ENCODE results near the gene MFGE8. TPM values are rescaled to one million over a fixed set of nuclear protein-coding genes. Genes with fewer than 3 reads are reported as not detected.
A peak's percentile ranks its signal among the peaks of the same experiment; 100 is the strongest.

The MFGE8 gene
- polyA plus RNA-seq, 2 of the 4 experiments (the other 2 are of a cell fraction), result 206 to 403 TPM

- H3K4me3 ChIP-seq, result no peak overlapping the region
- H3K27ac ChIP-seq, result no peak overlapping the region
- no peak for TF ChIP-seq PBX3 (IDR thresholded peaks at IDR 0.05)
- no peak for TF ChIP-seq RNF2 (IDR thresholded peaks at IDR 0.05; ENCODE audit: borderline replicate concordance, low read depth)
- TF ChIP-seq ZC3H11A (IDR thresholded peaks at IDR 0.05), result no peak
- CTCF ChIA-PET, result interaction anchor here (5.3 to 19.8 kb wide), 3 partner anchors 10 to 287 kb away, joined by 23 to 212 read pairs (median 132); no protein-coding TSS in a partner anchor
- WGBS (ENCODE audit: missing lambda C conversion rate), result 77% methylated on average over 5 of the region's 5 CpGs
- FAIRE-seq (no peak), DNase-seq (ENCODE audit: low read depth in 1 of 2, low spot score in 1 of 2) (no peak), ATAC-seq (no peak)
- POLR2A ChIA-PET, result no interaction called here
- no peak overlapping the region for H3K4me2 ChIP-seq
- no peaks in the 10 kb centered on the region for H3K4me1 ChIP-seq
- no peaks in the 10 kb centered on the region for H3K9me3 ChIP-seq
Measured at GRCh38 chr15:88888719-88889118, 24.5 kb downstream of the MFGE8 start.

GRCh38 chr15:88887068-88887580 lies 26.1 kb downstream of the MFGE8 start:
- Histone ChIP-seq H3K27ac (no peak overlapping the region), H3K4me1 (no peaks in the 10 kb centered on the region), H3K9me3 (no peaks in the 10 kb centered on the region), H3K4me2 (no peak overlapping the region), H3K4me3 (no peak overlapping the region)
- CTCF ChIA-PET, result interaction anchor here (0.9 to 19.8 kb wide), 8 partner anchors 8 to 320 kb away, joined by 3 to 212 read pairs (median 4); no protein-coding TSS in a partner anchor
- 88% methylated on average over 18 of the region's 18 CpGs for WGBS (ENCODE audit: missing lambda C conversion rate)
- no peak for TF ChIP-seq POLR2AphosphoS2 (conservative IDR thresholded peaks at IDR 0.05; ENCODE audit: low read length)
- TF ChIP-seq HOXB5 (CRISPR knock-in tag; IDR thresholded peaks at IDR 0.05), result no peak
- TF ChIP-seq, protein P1, sequence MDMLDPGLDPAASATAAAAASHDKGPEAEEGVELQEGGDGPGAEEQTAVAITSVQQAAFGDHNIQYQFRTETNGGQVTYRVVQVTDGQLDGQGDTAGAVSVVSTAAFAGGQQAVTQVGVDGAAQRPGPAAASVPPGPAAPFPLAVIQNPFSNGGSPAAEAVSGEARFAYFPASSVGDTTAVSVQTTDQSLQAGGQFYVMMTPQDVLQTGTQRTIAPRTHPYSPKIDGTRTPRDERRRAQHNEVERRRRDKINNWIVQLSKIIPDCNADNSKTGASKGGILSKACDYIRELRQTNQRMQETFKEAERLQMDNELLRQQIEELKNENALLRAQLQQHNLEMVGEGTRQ (IDR thresholded peaks at IDR 0.05), result no peak
- no peak for TF ChIP-seq EP300 (IDR thresholded peaks at IDR 0.05)
- TF ChIP-seq ESRRA (IDR thresholded peaks at IDR 0.05; ENCODE audit: borderline replicate concordance, low read length), result no peak
- TF ChIP-seq MAX (IDR thresholded peaks at IDR 0.05), result no peak
- no peak for TF ChIP-seq E2F6 (IDR thresholded peaks at IDR 0.05; ENCODE audit: borderline replicate concordance, low read depth)
- TF ChIP-seq CHD4 (IDR thresholded peaks at IDR 0.05; ENCODE audit: borderline replicate concordance), result no peak
- FAIRE-seq (no peak), DNase-seq (ENCODE audit: low read depth in 1 of 2, low spot score in 1 of 2) (no peak), ATAC-seq (no peak)
- POLR2A ChIA-PET, result no interaction called here

DNA sequence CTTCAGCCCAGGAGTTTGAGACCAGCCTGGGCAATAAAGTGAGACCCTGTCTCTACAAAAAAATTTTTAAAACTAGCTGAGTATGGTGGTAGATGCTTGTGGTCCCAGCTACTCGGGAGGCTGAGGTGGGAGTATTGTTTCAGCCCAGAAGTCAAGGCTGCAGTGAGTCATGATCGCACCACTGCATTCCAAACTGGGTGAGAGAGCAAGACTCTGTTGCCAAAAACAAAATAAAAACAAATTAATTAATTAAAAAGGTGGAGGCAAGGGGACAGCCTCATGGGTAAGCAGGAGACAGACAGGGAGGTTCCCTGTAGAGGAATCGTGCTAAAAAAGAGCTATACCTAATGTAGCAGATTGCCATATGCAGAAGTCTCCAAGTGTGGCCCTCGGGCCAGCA lies 30.4 kb downstream of the MFGE8 start:
- H3K4me3 ChIP-seq, result no peak overlapping the region
- no peak for TF ChIP-seq HMGXB4 (CRISPR knock-in tag; IDR thresholded peaks at IDR 0.05; ENCODE audit: borderline replicate concordance)
- TF ChIP-seq MYC (IDR thresholded peaks at IDR 0.05; ENCODE audit: borderline replicate concordance, low read length), result no peak
- no peak for TF ChIP-seq ZSCAN20 (CRISPR knock-in tag; IDR thresholded peaks at IDR 0.05)
- TF ChIP-seq NPAS2 (CRISPR knock-in tag; IDR thresholded peaks at IDR 0.05; ENCODE audit: borderline replicate concordance), result no peak
- TF ChIP-seq, protein P2, sequence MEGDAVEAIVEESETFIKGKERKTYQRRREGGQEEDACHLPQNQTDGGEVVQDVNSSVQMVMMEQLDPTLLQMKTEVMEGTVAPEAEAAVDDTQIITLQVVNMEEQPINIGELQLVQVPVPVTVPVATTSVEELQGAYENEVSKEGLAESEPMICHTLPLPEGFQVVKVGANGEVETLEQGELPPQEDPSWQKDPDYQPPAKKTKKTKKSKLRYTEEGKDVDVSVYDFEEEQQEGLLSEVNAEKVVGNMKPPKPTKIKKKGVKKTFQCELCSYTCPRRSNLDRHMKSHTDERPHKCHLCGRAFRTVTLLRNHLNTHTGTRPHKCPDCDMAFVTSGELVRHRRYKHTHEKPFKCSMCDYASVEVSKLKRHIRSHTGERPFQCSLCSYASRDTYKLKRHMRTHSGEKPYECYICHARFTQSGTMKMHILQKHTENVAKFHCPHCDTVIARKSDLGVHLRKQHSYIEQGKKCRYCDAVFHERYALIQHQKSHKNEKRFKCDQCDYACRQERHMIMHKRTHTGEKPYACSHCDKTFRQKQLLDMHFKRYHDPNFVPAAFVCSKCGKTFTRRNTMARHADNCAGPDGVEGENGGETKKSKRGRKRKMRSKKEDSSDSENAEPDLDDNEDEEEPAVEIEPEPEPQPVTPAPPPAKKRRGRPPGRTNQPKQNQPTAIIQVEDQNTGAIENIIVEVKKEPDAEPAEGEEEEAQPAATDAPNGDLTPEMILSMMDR (IDR thresholded peaks at IDR 0.05), result no peak
- no peak for TF ChIP-seq MAX (IDR thresholded peaks at IDR 0.05)
- TF ChIP-seq, protein P1 (IDR thresholded peaks at IDR 0.05), result no peak
- TF ChIP-seq FOSL2 (IDR thresholded peaks at IDR 0.05), result no peak
- TF ChIP-seq FOSL2 (CRISPR knock-in tag; IDR thresholded peaks at IDR 0.05), result peak; percentile 35; the same call in 1 of the 2 replicates
- 0 out of 4 replicates have a peak, but pooled peaks of 1 of the 2 experiments have one; percentile 7 for TF ChIP-seq CEBPB (IDR thresholded peaks at IDR 0.05)
- TF ChIP-seq CHD4 (IDR thresholded peaks at IDR 0.05; ENCODE audit: borderline replicate concordance), result no peak
- TF ChIP-seq PHF8 (IDR thresholded peaks at IDR 0.05; ENCODE audit: borderline replicate concordance, low read depth), result no peak
- no peak for TF ChIP-seq EP300 (IDR thresholded peaks at IDR 0.05)
- no peak for DNase-seq (ENCODE audit: low read depth in 1 of 2, low spot score in 1 of 2)
- H3K27ac ChIP-seq, result no peak overlapping the region
- CTCF ChIA-PET, result interaction anchor here (0.7 to 10.7 kb wide), 8 partner anchors 13 to 325 kb away, joined by 3 to 212 read pairs (median 3); partner anchors contain the start of gene HAPLN3
- FAIRE-seq, result no peak
- POLR2A ChIA-PET, result no interaction called here
- 46% methylated on average over 4 of the region's 4 CpGs for WGBS (ENCODE audit: missing lambda C conversion rate)
- no peak for ATAC-seq
- no peaks in the 10 kb centered on the region for H3K4me1 ChIP-seq
- no peak overlapping the region for H3K4me2 ChIP-seq
- no peaks in the 10 kb centered on the region for H3K9me3 ChIP-seq

Data from A549 (cell line).